IPS DF 19.7 (cell line): ENCODE data around the gene FAM234A.

Source experiments
- DNase-seq: peaks from one replicate; pipeline ENCODE4 v3.0.0-alpha.2; 2013; ENCODE audit warnings: low read depth, low spot score

Gene FAM234A

GRCh38 chr16:281660-282255 lies 47.1 kb downstream of the FAM234A start:
- no peak for DNase-seq

GRCh38 chr16:282491-282890 lies 47.9 kb downstream of the FAM234A start:
- no peak for DNase-seq

- no peak for DNase-seq
These were observed 48.6 kb downstream of the FAM234A start, which contains the start of gene PDIA2 for GRCh38 chr16:283033-283805. Gene PDIA2 (plus strand): TSS chr16:283164. CDS start chr16:283170, 6 bp downstream.

- DNase-seq = no peak
These were observed 49.8 kb downstream of the FAM234A start for GRCh38 chr16:284204-285120.

DNA sequence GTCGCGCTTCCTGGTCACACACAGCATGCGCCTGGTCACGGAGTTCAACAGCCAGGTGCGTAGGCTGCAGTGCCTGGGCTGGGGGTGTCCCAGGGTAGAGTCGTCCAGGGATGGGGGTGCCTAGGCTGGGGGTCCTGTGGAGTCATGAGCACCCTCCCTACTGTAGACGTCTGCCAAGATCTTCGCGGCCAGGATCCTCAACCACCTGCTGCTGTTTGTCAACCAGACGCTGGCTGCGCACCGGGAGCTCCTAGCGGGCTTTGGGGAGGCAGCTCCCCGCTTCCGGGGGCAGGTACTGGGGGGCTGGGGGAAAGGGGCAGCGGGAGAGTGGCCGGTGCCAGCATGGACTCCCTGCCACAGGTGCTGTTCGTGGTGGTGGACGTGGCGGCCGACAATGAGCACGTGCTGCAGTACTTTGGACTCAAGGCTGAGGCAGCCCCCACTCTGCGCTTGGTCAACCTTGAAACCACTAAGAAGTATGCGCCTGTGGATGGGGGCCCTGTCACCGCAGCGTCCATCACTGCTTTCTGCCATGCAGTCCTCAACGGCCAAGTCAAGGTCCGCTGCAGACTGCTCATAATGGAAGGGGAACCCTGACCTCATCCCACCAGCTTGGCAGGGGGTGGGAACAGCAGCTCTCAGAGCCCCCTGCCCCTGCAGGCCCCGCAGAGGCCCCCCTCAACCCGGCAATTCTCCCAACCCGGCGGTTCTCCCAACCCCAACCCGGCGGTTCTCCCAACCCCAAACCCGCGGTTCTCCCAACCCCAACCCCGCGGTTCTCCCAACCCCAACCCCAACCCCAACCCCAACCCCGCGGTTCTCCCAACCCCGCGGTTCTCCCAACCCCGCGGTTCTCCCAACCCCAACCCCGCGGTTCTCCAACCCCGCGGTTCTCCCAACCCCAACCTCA lies 50.8 kb downstream of the FAM234A start:
- DNase-seq = no peak

DNA sequence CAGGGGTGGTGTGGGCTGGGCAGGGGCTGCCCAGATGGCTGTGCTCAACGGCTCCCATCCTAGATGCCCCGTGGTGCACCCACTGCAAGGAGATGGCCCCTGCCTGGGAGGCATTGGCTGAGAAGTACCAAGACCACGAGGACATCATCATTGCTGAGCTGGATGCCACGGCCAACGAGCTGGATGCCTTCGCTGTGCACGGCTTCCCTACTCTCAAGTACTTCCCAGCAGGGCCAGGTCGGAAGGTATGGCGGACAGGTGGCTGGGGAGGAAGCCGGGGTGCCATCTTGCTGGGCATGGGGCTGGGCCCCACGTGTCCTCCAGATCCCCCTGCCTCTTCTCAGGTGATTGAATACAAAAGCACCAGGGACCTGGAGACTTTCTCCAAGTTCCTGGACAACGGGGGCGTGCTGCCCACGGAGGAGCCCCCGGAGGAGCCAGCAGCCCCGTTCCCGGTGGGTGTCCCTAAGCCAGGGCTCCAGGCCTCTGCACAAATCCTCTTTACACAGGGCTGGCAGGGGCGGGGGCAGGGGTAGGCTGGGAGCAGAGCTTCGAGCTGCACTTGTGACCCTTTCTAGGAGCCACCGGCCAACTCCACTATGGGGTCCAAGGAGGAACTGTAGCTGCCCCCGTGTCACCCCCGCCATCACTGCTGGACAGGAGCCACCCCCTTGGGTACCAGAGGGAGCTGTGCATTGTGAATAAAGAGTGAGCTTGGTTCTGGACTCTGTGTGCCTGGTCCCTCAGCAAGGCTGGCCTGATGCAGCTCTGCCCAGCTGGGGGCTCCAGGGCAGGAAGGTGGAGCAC lies 52.1 kb downstream of the FAM234A start:
- no peak for DNase-seq

DNA sequence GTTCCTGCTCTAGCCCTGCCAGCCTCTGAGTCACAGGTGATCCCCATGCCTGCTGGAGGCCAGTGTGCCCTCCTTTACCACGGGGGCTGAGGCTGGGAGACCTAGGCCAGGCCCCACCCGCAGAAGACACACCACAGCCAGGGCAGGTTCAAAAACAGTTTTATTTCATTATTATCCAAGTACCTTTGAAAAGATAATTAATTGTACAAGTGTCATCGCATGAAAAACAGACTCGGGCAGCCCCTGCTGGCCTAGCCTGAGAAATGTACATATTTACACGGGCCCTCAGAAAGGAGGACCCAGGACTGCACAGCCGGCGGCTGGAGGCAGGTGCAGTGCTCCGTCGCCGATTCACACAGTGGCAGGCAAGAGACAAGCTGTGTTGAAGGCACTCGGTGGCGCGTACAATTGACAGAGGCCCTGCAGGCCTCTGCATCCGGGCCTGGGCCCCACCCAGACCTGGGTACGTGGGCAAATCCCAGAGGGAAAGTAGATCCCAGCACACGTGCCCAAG lies 52.7 kb downstream of the FAM234A start:
- no peak for DNase-seq

- no peak for DNase-seq
These were observed 53.6 kb downstream of the FAM234A start for GRCh38 chr16:287981-288920.

- no peak for DNase-seq
These were observed 54.9 kb downstream of the FAM234A start for GRCh38 chr16:289395-289997.

GRCh38 chr16:290015-290680 lies 55.5 kb downstream of the FAM234A start:
- DNase-seq = no peak

- DNase-seq = no peak
These were observed 56.2 kb downstream of the FAM234A start for GRCh38 chr16:290681-291405.

DNA sequence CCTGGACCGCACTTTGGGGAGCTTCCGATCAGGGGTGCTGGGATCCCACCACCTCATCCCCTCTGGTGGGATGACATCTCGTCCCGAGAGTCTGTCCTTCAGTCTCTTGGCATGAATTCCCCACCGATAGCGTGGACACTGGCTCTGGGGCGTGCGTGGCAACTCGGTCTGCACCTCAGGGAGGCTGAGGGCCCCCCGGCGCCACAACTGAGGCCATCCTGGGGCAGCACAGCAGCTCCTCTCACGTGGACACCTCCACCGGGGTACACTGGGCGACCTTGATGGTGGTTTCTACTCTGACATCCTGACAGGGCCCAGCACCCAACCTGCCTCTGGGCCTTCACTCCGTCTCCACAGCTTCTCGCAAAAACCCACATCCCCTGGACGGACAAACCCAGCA lies 56.9 kb downstream of the FAM234A start:
- DNase-seq = no peak

- DNase-seq = no peak
These were observed 58.6 kb downstream of the FAM234A start for GRCh38 chr16:293043-293775.

DNA sequence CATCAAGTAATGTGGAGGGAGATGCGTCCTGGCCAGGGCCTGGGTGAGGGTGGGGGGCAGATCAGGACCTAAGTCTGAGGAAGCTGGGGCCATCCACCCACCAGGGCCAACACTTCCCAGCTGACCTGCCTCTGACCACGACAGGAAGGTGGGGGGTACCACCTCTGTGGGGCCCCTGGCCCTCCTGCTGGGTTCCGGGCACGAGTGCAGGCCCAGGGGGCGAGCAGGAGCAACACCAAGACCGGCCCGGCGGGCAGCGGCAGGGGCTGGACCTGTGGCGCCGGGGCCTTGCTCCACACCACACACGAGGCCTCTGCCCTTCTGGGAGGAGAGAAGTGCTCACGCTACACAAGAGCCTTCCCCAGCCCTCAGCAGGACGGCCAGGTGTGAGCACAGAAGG lies 61.7 kb downstream of the FAM234A start:
- DNase-seq = no peak

DNA sequence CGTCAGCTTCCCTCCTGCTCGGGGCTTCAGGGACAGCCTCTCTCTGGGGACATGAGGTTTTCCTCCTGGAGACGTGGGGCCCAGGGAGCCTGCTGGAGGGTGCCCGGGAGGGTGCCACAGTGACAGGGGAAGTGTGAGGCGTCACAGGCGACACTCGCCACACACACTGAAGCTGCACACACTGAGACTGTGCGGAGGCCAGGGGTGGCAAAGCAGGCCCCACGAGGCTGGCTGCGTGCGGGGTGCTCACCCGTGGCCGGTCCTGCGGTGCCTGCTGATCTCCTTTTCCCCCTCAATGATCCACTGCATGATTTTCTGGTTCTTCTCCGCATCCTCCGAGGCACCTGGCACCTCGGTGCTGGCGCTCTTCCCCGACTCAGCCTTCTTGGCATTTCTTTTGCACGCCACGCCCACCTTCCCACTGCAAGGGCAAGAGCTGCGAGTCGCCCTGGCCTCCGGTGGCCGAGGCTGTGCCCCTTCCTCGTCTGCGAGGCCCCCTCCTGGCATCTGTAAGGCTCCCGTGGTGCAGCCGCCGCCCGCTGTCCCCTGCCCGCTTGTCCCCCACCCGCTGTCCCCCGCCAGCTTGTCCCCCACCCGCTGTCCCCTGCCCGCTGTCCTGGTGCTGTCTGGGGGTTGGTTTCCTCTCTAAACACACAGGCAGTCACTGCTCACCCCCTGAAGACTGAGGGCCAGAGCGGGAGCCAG lies 62.3 kb downstream of the FAM234A start:
- no peak for DNase-seq

GRCh38 chr16:297832-298231 lies 63.2 kb downstream of the FAM234A start:
- DNase-seq = no peak
